Loucy (cell line): ENCODE measurements around the gene SNAP91.

Source experiments
- EZH2phosphoT487 ChIP-seq: fragments of 200-600 bp; IDR thresholded peaks from 2 replicates; pipeline ENCODE4 v1.6.1; 2018; ENCODE audit warnings: antibody characterized with exemption, mild to moderate bottlenecking, moderate library complexity, borderline replicate concordance
- TF ChIP-seq, protein P1 (sequence below): fragments of 200-600 bp; sonication (generic); conservative IDR thresholded peaks from 2 replicates; pipeline ENCODE4 v1.5.1; 2014; ENCODE audit warnings: mild to moderate bottlenecking, antibody characterized with exemption, low read length

DNA sequence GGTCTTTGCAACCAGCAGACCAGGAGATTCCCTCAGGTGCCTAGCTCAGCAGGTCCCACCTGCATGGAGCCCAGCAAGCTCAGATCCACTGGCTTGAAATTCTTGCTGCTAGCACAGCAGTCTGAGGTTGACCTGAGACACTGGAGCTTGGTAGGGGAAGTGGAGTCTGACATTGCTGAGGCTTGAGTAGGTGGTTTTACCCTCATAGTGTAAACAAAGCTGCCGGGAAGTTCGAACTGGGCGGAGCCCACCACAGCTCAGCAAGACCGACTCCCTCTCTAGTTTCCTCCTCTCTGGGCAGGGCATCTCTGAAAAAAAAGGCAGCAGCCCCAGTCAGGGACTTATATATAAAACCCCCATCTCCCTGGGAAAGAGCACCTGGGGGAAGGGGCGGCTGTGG lies 162.3 kb downstream of the SNAP91 start:
- TF ChIP-seq, protein P1, sequence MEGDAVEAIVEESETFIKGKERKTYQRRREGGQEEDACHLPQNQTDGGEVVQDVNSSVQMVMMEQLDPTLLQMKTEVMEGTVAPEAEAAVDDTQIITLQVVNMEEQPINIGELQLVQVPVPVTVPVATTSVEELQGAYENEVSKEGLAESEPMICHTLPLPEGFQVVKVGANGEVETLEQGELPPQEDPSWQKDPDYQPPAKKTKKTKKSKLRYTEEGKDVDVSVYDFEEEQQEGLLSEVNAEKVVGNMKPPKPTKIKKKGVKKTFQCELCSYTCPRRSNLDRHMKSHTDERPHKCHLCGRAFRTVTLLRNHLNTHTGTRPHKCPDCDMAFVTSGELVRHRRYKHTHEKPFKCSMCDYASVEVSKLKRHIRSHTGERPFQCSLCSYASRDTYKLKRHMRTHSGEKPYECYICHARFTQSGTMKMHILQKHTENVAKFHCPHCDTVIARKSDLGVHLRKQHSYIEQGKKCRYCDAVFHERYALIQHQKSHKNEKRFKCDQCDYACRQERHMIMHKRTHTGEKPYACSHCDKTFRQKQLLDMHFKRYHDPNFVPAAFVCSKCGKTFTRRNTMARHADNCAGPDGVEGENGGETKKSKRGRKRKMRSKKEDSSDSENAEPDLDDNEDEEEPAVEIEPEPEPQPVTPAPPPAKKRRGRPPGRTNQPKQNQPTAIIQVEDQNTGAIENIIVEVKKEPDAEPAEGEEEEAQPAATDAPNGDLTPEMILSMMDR = no peak
- TF ChIP-seq EZH2phosphoT487 = no peak
